ENCODE results near the gene CCDC24.

The CCDC24 gene

GRCh38 chr1:43991476-43992231 is at the start of gene CCDC24:
Gene CCDC24, plus strand, starts transcription at chr1:43991599. Its CDS starts 280 bp downstream, at chr1:43991879.
- DNase-seq, result peak; percentile 74 to 80

GRCh38 chr1:43942411-43942810 is 49.0 kb upstream of the CCDC24 start:
- DNase-seq, result no peak

- no peak for DNase-seq
Observed at GRCh38 chr1:43944860-43945259, 46.5 kb upstream of the CCDC24 start.

- DNase-seq, result no peak
Observed at GRCh38 chr1:43945674-43946235, 45.6 kb upstream of the CCDC24 start.

GRCh38 chr1:43946236-43947060 is 45.0 kb upstream of the CCDC24 start, which contains the start of gene IPO13:
Gene IPO13, plus strand, starts transcription at chr1:43946950. Its CDS starts 651 bp downstream, at chr1:43947601.
- peak; percentile 95 to 96 for DNase-seq

- DNase-seq, result no peak
Observed at GRCh38 chr1:43947061-43947873, 44.1 kb upstream of the CCDC24 start.

GRCh38 chr1:43947874-43948437 is 43.4 kb upstream of the CCDC24 start:
- DNase-seq, result no peak

- DNase-seq, result no peak
Observed at GRCh38 chr1:43949678-43950077, 41.7 kb upstream of the CCDC24 start.

GRCh38 chr1:43951021-43951985 is 40.1 kb upstream of the CCDC24 start:
- no peak for DNase-seq

GRCh38 chr1:43952731-43953346 is 38.6 kb upstream of the CCDC24 start:
- no peak for DNase-seq

- DNase-seq, result no peak
Observed at GRCh38 chr1:43953361-43953760, 38.0 kb upstream of the CCDC24 start.

- no peak for DNase-seq
Observed at GRCh38 chr1:43954036-43954435, 37.4 kb upstream of the CCDC24 start.

- no peak for DNase-seq
Observed at GRCh38 chr1:43956234-43956633, 35.2 kb upstream of the CCDC24 start.

GRCh38 chr1:43957407-43958040 is 33.9 kb upstream of the CCDC24 start:
- DNase-seq, result no peak

GRCh38 chr1:43958351-43959255 is 32.8 kb upstream of the CCDC24 start:
- DNase-seq, result no peak

GRCh38 chr1:43960798-43961197 is 30.6 kb upstream of the CCDC24 start:
- DNase-seq, result no peak

GRCh38 chr1:43961692-43962091 is 29.7 kb upstream of the CCDC24 start:
- DNase-seq, result no peak

GRCh38 chr1:43962324-43962723 is 29.1 kb upstream of the CCDC24 start:
- DNase-seq, result no peak

GRCh38 chr1:43963006-43963405 is 28.4 kb upstream of the CCDC24 start:
- DNase-seq, result no peak

All from CD4-positive, alpha-beta T cell treated with Interleukin-4 for 1 hour (primary cell).